T-cell (primary cell): Measurements from ENCODE around the gene RAP1GAP2. TPM values are rescaled to one million over a fixed set of nuclear protein-coding genes. Genes with fewer than 3 reads are reported as not detected.

Experiments
- ATAC-seq, 4 experiments: fragments of 200-7000 bp in 3 of 4; fragments of 150-1000 bp in 1 of 4; cut with Tn5 transposase; replicated peaks in 1 of 4; 1 replicate in 3 of 4; 2 replicates in 1 of 4; pipeline ENCODE4 v1.10.0; 2021; ENCODE audit warnings: moderate library complexity in 3 of 4, mild to moderate bottlenecking in 2 of 4, moderate number of reproducible peaks in 1 of 4
- CTCF ChIA-PET, 2 donors: fragments of 300-600 bp; sonication (Branson Sonifier 250); formaldehyde crosslinking; loops; one replicate each; lab custom pipeline; 2022; ENCODE audit warnings: antibody characterized with exemption in 2 of 2; lab: Charles Lee
- POLR2A ChIA-PET, 2 donors: fragments of 300-600 bp; sonication (Branson Sonifier 250); formaldehyde crosslinking; loops; one replicate each; lab custom pipeline; 2022; ENCODE audit warnings: antibody characterized with exemption in 2 of 2; lab: Charles Lee
- DNase-seq, 35 experiments: peaks; one replicate each; pipeline versions ENCODE4 v3.0.0 to v3.0.0-alpha.2; 2013 to 2023
- H3K27ac ChIP-seq: one replicate; pipeline ENCODE4 v1.5.1; 2013; ENCODE audit warnings: low read length
- H3K27me3 ChIP-seq, 2 experiments: replicated peaks in 1 of 2; 1 replicate in 1 of 2; 2 replicates in 1 of 2; pipeline versions ENCODE4 v1.6.1 to v1.7.0; 2013; ENCODE audit warnings: low read length in 1 of 2, mixed read lengths in 1 of 2; ENCODE audit not compliant: control insufficient read depth in 2 of 2, insufficient read depth in 2 of 2; ENCODE audit errors: extremely low read depth in 1 of 2
- H3K36me3 ChIP-seq, 2 donors: 1 replicate in 1 of 2; 2 replicates in 1 of 2; pipeline versions ENCODE4 v1.6.1 to v1.7.0; 2013; ENCODE audit warnings: low read length in 1 of 2; ENCODE audit not compliant: control insufficient read depth in 2 of 2, insufficient read depth in 1 of 2; ENCODE audit errors: extremely low read depth in 1 of 2
- H3K4me1 ChIP-seq, 2 experiments: 1 replicate in 1 of 2; 2 replicates in 1 of 2; pipeline versions ENCODE4 v1.6.1 to v1.7.0; 2013; ENCODE audit warnings: low read length in 2 of 2, mixed read lengths in 1 of 2; ENCODE audit not compliant: insufficient read depth in 2 of 2, control insufficient read depth in 1 of 2; ENCODE audit errors: extremely low read depth in 1 of 2
- H3K4me3 ChIP-seq, 2 donors: 1 replicate in 1 of 2; 2 replicates in 1 of 2; pipeline versions ENCODE4 v1.5.1 to v1.7.0; 2013; ENCODE audit warnings: mild to moderate bottlenecking in 2 of 2, low read length in 1 of 2, moderate library complexity in 1 of 2; ENCODE audit not compliant: control insufficient read depth in 1 of 2; ENCODE audit errors: extremely low read depth in 1 of 2
- H3K9me3 ChIP-seq: 2 replicates; pipeline ENCODE4 v1.7.0; 2013
- H3K27ac Mint-ChIP-seq, 2 donors: one replicate each; pipeline ENCODE4 v1.8.0; 2020 to 2021; ENCODE audit warnings: mild to moderate bottlenecking in 2 of 2, mixed read lengths in 2 of 2
- H3K27me3 Mint-ChIP-seq, 2 donors: one replicate each; pipeline ENCODE4 v1.8.0; 2021 to 2022; ENCODE audit warnings: mixed read lengths in 2 of 2
- H3K36me3 Mint-ChIP-seq: one replicate; pipeline ENCODE4 v1.8.0; 2021; ENCODE audit warnings: mixed read lengths
- H3K4me1 Mint-ChIP-seq, 3 donors: one replicate each; pipeline ENCODE4 v1.8.0; 2020 to 2022; ENCODE audit warnings: mixed read lengths in 3 of 3, mild to moderate bottlenecking in 1 of 3
- H3K4me3 Mint-ChIP-seq, 3 donors: one replicate each; pipeline ENCODE4 v1.8.0; 2020 to 2022; ENCODE audit warnings: mild to moderate bottlenecking in 3 of 3, mixed read lengths in 3 of 3, moderate library complexity in 3 of 3
- H3K9me3 Mint-ChIP-seq, 3 donors: one replicate each; pipeline ENCODE4 v1.8.0; 2020 to 2022; ENCODE audit warnings: mixed read lengths in 3 of 3
- WGBS: methylation state at CpG from one replicate; pipeline ENCODE4 v1.1.5; 2013; ENCODE audit warnings: missing lambda C conversion rate; ENCODE audit not compliant: insufficient coverage; 5-methylcytosine and 5-hydroxymethylcytosine counted together
- total RNA-seq, 35 experiments: library from RNA in 6 of 35; stranded (reverse) in 6 of 35; fragments of 120-200 nt in 1 of 35; gene quantifications; one replicate each; pipeline versions ENCODE4 v1.2.1 to v1.2.4 and lab custom pipeline; 2013 to 2026

The RAP1GAP2 gene
- total RNA-seq, 5 donors from 2014 or later (not counting 1 experiment from before 2014, with no cell fraction given): 8.0 to 77.7 (median 13.3) TPM

DNA sequence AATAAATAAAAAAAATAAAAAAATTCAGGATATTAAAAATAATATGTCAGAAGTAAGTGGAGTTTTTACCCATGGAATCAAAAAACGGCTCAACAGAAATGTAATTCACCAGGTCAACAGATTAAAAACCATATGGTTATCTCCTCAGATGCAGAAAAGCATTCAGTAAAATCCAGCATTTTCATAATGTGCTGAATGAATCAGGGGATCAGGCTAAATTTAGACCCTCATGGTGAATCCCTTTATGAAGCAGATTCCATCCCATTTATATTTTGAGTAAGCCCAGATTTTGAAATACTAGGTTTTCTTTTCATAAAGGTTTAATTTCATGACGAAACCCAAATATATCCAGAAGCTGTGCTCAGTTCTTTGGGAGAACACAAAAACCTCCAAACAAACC is 182.8 kb downstream of the RAP1GAP2 start:
- no peak for DNase-seq
- Histone ChIP-seq H3K4me1 (no peaks in the 10 kb centered on the region), H3K27me3 (no peaks in the 10 kb centered on the region), H3K4me3 (no peak overlapping the region), H3K9me3 (no peaks in the 10 kb centered on the region), H3K27ac (no peak overlapping the region), H3K36me3 (peaks cover 0 to 42% of the 10 kb centered on the region in 2 donors)
- Mint-ChIP-seq H3K4me3 (no peak overlapping the region), H3K9me3 (no peaks in the 10 kb centered on the region), H3K36me3 (peaks cover 57% of the 10 kb centered on the region), H3K27ac (no peak overlapping the region), H3K4me1 (peaks cover 0 to 5% (median 0%) of the 10 kb centered on the region in 3 donors), H3K27me3 (no peaks in the 10 kb centered on the region)
- no CpG with 5 or more reads among the region's 2 CpGs for WGBS
- no peak for ATAC-seq
- CTCF ChIA-PET: no interaction called here
- POLR2A ChIA-PET: no interaction called here

DNA sequence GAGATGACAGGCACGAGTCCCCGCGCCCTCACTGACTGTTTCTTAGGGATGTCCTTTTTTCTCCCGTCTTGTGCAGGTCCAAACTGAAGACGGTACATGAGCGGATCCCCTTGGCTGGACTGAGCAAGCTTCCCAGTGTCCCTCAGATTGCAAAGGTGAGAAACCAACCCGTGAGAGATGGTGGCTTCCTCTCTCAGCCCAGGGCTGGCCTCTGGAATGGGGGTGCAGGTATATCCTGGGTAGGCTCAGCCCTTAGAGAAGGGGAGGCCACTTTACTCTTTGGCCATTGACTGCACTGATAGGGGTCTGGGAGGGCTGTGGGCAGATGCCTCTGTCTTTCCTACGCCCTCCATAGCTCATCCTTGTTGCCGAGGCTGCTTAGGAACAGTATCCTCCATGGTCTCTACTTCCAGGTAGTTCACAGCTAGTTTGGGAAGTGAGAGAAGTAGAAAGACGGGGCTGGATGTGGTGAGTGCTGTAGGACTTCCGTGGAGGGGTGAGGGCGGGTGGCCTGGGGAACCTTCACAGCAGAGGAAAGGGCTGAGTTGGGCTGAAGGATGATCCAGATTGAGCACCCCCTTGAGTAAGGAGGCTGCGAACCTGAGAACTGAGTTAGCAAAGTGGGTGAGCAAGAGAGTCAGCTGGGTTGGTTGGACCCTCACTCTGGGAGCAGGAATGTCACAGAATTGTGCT is 184.1 kb downstream of the RAP1GAP2 start:
- POLR2A ChIA-PET: interaction anchor here in 1 of 2 donors (0.6 kb wide), 1 partner anchor 118 kb away, joined by 6 read pairs; no protein-coding TSS in a partner anchor
- Mint-ChIP-seq H3K27me3 (no peaks in the 10 kb centered on the region), H3K9me3 (no peaks in the 10 kb centered on the region), H3K4me1 (peaks cover 0 to 5% (median 0%) of the 10 kb centered on the region in 3 donors), H3K4me3 (no peak overlapping the region), H3K36me3 (peaks cover 62% of the 10 kb centered on the region), H3K27ac (no peak overlapping the region)
- Histone ChIP-seq H3K4me3 (no peak overlapping the region), H3K4me1 (no peaks in the 10 kb centered on the region), H3K36me3 (peaks cover 0 to 50% of the 10 kb centered on the region in 2 donors), H3K27ac (no peak overlapping the region), H3K9me3 (no peaks in the 10 kb centered on the region), H3K27me3 (no peaks in the 10 kb centered on the region)
- WGBS: 87% methylated on average over 13 of the region's 13 CpGs
- DNase-seq: no peak
- no peak for ATAC-seq
- CTCF ChIA-PET: no interaction called here

DNA sequence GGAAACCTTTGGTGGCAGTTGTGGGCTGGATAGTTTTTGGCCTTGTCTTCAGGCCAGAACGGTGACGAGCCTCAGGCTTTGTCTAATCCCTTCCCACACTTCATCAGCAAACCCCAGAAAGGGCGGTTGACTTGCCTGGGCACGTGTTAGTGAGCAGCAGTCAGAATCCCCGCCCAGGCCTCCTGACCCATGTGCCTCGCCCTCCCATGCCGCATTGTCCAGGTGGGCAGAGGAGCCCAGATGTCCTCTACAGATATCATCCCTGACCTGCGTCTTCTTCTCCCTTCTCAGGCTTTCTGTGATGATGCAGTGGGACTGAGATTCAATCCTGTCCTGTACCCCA is 184.6 kb downstream of the RAP1GAP2 start:
- H3K4me1 Mint-ChIP-seq: peaks cover 0 to 5% (median 0%) of the 10 kb centered on the region in 3 donors
- CTCF ChIA-PET: no interaction called here
- POLR2A ChIA-PET: interaction anchor here in 1 of 2 donors (0.6 kb wide), 1 partner anchor 118 kb away, joined by 6 read pairs; no protein-coding TSS in a partner anchor
- Histone ChIP-seq H3K9me3 (no peaks in the 10 kb centered on the region), H3K27me3 (no peaks in the 10 kb centered on the region), H3K27ac (no peak overlapping the region), H3K4me3 (no peak overlapping the region), H3K4me1 (no peaks in the 10 kb centered on the region), H3K36me3 (peaks cover 0 to 51% of the 10 kb centered on the region in 2 donors)
- peaks cover 67% of the 10 kb centered on the region for H3K36me3 Mint-ChIP-seq
- no peak overlapping the region for H3K27ac Mint-ChIP-seq
- ATAC-seq: no peak
- H3K27me3 Mint-ChIP-seq: no peaks in the 10 kb centered on the region
- H3K9me3 Mint-ChIP-seq: no peaks in the 10 kb centered on the region
- DNase-seq: no peak
- 93% methylated on average over 3 of the region's 8 CpGs for WGBS
- H3K4me3 Mint-ChIP-seq: no peak overlapping the region

DNA sequence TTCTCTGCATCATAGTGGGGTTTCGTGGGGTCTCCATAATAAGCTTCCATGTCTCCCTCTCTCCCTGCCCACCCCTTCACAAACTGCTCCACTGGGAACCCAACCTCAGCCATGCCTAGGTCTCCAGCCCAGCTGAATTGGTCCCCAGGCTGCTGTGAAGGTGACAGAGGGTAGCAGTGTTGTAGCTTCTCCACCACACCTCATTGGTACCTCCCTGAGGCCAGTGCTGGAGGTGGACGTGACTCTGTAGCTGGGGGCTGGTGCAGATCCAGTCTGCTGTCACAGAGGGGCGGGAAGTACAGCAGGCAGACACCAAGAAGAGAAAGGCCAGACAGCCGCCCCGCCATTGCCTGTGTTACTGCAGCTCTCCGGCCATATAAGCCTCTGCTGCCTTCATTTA is 185.1 kb downstream of the RAP1GAP2 start:
- ChIA-PET POLR2A (interaction anchor here in 1 of 2 donors (0.6 kb wide), 1 partner anchor 119 kb away, joined by 6 read pairs; no protein-coding TSS in a partner anchor), CTCF (no interaction called here)
- H3K36me3 ChIP-seq: peaks cover 0 to 52% of the 10 kb centered on the region in 2 donors
- no peak overlapping the region for H3K27ac ChIP-seq
- peak in 1 of 35 experiments; percentile 10 for DNase-seq
- Mint-ChIP-seq H3K27me3 (no peaks in the 10 kb centered on the region), H3K36me3 (peaks cover 67% of the 10 kb centered on the region), H3K27ac (no peak overlapping the region), H3K4me3 (no peak overlapping the region), H3K4me1 (peaks cover 0 to 3% (median 0%) of the 10 kb centered on the region in 3 donors), H3K9me3 (no peaks in the 10 kb centered on the region)
- no peak for ATAC-seq
- H3K4me1 ChIP-seq: no peaks in the 10 kb centered on the region
- H3K27me3 ChIP-seq: no peaks in the 10 kb centered on the region
- H3K4me3 ChIP-seq: no peak overlapping the region
- no peaks in the 10 kb centered on the region for H3K9me3 ChIP-seq
- 93% methylated on average over 2 of the region's 6 CpGs for WGBS

DNA sequence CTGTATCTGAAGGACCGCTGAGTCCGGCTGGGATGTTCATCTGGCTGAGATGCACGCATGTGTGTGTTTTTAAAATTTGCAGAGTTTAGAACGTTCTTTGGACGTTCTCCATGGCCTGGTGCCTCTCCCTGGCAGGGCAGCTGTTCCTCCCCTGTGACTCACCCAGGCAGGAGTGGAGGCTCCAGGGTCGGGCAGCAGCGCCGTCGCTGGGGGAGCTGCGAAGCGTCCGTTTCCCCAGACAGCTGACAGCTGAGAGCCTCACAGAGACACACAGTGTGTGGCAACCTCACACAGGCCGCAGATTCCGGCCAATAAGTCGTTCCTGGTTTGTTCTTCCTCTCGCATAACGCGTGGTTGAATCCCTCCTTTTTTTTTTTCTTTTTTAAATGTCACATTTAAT is 186.6 kb downstream of the RAP1GAP2 start:
- Histone ChIP-seq H3K9me3 (no peaks in the 10 kb centered on the region), H3K36me3 (peaks cover 0 to 56% of the 10 kb centered on the region in 2 donors), H3K4me3 (no peak overlapping the region), H3K27ac (no peak overlapping the region), H3K4me1 (no peaks in the 10 kb centered on the region), H3K27me3 (no peaks in the 10 kb centered on the region)
- CTCF ChIA-PET: no interaction called here
- Mint-ChIP-seq H3K9me3 (no peaks in the 10 kb centered on the region), H3K36me3 (peaks cover 73% of the 10 kb centered on the region), H3K27me3 (no peaks in the 10 kb centered on the region), H3K4me1 (no peaks in the 10 kb centered on the region), H3K27ac (no peak overlapping the region), H3K4me3 (no peak overlapping the region)
- POLR2A ChIA-PET: no interaction called here
- whole genome bisulfite sequencing: 94% methylated on average over 18 of the region's 18 CpGs
- peak in 1 of 35 experiments; percentile 15 for DNase-seq
- no peak for ATAC-seq

DNA sequence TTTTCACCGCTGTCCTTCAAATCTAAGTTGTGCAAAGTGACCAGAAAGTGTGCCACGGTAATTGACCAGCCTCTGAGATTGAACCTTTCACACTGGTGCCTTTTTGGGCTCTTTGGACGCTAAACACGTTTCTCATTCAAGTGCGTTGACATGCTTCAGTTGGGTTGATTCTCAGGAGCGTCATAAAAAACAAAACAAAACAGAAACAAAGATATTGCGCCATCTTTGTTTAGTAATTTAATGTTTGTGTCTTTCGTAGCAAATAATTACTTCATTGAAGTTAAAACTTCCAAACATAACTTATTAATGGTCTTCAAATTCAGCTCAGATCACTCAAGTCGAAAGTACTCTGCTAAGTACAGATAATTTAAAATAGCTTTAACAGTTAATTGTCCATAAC is 187.0 kb downstream of the RAP1GAP2 start:
- POLR2A ChIA-PET: no interaction called here
- Histone ChIP-seq H3K4me3 (no peak overlapping the region), H3K4me1 (no peaks in the 10 kb centered on the region), H3K36me3 (peaks cover 0 to 55% of the 10 kb centered on the region in 2 donors), H3K27ac (no peak overlapping the region), H3K27me3 (no peaks in the 10 kb centered on the region), H3K9me3 (no peaks in the 10 kb centered on the region)
- no peaks in the 10 kb centered on the region for H3K4me1 Mint-ChIP-seq
- H3K27ac Mint-ChIP-seq: no peak overlapping the region
- ATAC-seq (no peak), DNase-seq (no peak)
- no peaks in the 10 kb centered on the region for H3K27me3 Mint-ChIP-seq
- no peak overlapping the region for H3K4me3 Mint-ChIP-seq
- CTCF ChIA-PET: no interaction called here
- no peaks in the 10 kb centered on the region for H3K9me3 Mint-ChIP-seq
- H3K36me3 Mint-ChIP-seq: peaks cover 73% of the 10 kb centered on the region
- 94% methylated on average over 2 of the region's 9 CpGs for whole genome bisulfite sequencing
